ENCODE results near the gene LSR.

DNA sequence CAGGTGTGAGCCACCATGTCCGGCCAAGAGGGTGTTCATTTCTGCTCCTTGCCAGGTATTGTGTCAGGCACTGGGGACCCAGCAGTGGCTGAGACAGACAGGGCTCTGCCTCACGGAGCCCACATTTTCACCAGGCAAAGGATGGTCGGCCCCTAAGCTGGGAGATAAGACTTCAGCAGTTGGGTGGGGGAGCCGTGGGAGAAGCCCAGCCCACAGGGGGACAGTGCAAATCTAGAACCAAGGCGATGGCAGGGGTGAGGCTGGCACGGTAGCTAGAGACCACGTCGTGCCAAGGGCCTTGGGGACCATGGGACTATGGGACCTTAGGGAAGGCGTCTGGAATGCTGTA, 8.3 kb downstream of the LSR start:
- no peak for TF ChIP-seq SUZ12 (IDR thresholded peaks at IDR 0.05; ENCODE audit: extremely low read depth, insufficient read depth, insufficient read length)
- TF ChIP-seq YY1 (IDR thresholded peaks at IDR 0.05; ENCODE audit: insufficient read depth, insufficient read length) = no peak
- TF ChIP-seq ZNF274 (IDR thresholded peaks at IDR 0.05; ENCODE audit: low read depth, low read length) = no peak

Measured in NT2/D1 (cell line).